ENCODE measurements around the gene EEA1.
"Not testable (repeated sequence)": the region's sequence is repeated elsewhere in the genome, so short reads cannot be mapped to it uniquely, and the experiment has no call there.

EEA1 gene

GRCh38 chr12:92802906-92803305 lies 126.2 kb downstream of the EEA1 start:
- no peak for DNase-seq (ENCODE audit: low read depth)

GRCh38 chr12:92796650-92797049 lies 132.4 kb downstream of the EEA1 start:
- DNase-seq (ENCODE audit: low read depth): no peak

- no peak for DNase-seq (ENCODE audit: low read depth)
Measured at GRCh38 chr12:92794814-92795213, 134.3 kb downstream of the EEA1 start.

- DNase-seq (ENCODE audit: low read depth): not testable (repeated sequence)
Measured at GRCh38 chr12:92794356-92794755, 134.7 kb downstream of the EEA1 start.

- DNase-seq (ENCODE audit: low read depth): no peak
Measured at GRCh38 chr12:92786045-92786444, 143.1 kb downstream of the EEA1 start.

GRCh38 chr12:92785563-92785950 lies 143.5 kb downstream of the EEA1 start:
- no peak for DNase-seq (ENCODE audit: low read depth)

GRCh38 chr12:92784797-92785562 lies 144.1 kb downstream of the EEA1 start:
- peak; percentile 11 for DNase-seq (ENCODE audit: low read depth)

- DNase-seq (ENCODE audit: low read depth): no peak
Measured at GRCh38 chr12:92784356-92784755, 144.7 kb downstream of the EEA1 start.

GRCh38 chr12:92779902-92780301 lies 149.2 kb downstream of the EEA1 start:
- DNase-seq (ENCODE audit: low read depth): no peak

- no peak for DNase-seq (ENCODE audit: low read depth)
Measured at GRCh38 chr12:92778525-92778924, 150.6 kb downstream of the EEA1 start.

GRCh38 chr12:92775416-92775815 lies 153.7 kb downstream of the EEA1 start:
- no peak for DNase-seq (ENCODE audit: low read depth)

GRCh38 chr12:92771001-92771400 lies 158.1 kb downstream of the EEA1 start:
- no peak for DNase-seq (ENCODE audit: low read depth)

GRCh38 chr12:92769124-92769901 lies 159.8 kb downstream of the EEA1 start:
- no peak for DNase-seq (ENCODE audit: low read depth)

GRCh38 chr12:92765871-92766270 lies 163.2 kb downstream of the EEA1 start:
- no peak for DNase-seq (ENCODE audit: low read depth)

- DNase-seq (ENCODE audit: low read depth): no peak
Measured at GRCh38 chr12:92764831-92765230, 164.3 kb downstream of the EEA1 start.

GRCh38 chr12:92762773-92763172 lies 166.3 kb downstream of the EEA1 start:
- DNase-seq (ENCODE audit: low read depth): no peak

- DNase-seq (ENCODE audit: low read depth): no peak
Measured at GRCh38 chr12:92759634-92760268, 169.3 kb downstream of the EEA1 start.

GRCh38 chr12:92757597-92758121 lies 171.4 kb downstream of the EEA1 start:
- no peak for DNase-seq (ENCODE audit: low read depth)

- no peak for DNase-seq (ENCODE audit: low read depth)
Measured at GRCh38 chr12:92756898-92757596, 172.0 kb downstream of the EEA1 start.

GRCh38 chr12:92753976-92754885 lies 174.9 kb downstream of the EEA1 start:
- DNase-seq (ENCODE audit: low read depth): no peak

GRCh38 chr12:92749691-92750090 lies 179.4 kb downstream of the EEA1 start:
- not testable (repeated sequence) for DNase-seq (ENCODE audit: low read depth)
